HuH-7.5 (cell line): ENCODE data around the gene EPM2A.

Source experiments
- DNase-seq: peaks from one replicate; pipeline ENCODE4 v3.0.0; 2011; ENCODE audit warnings: low spot score

The EPM2A gene

DNA sequence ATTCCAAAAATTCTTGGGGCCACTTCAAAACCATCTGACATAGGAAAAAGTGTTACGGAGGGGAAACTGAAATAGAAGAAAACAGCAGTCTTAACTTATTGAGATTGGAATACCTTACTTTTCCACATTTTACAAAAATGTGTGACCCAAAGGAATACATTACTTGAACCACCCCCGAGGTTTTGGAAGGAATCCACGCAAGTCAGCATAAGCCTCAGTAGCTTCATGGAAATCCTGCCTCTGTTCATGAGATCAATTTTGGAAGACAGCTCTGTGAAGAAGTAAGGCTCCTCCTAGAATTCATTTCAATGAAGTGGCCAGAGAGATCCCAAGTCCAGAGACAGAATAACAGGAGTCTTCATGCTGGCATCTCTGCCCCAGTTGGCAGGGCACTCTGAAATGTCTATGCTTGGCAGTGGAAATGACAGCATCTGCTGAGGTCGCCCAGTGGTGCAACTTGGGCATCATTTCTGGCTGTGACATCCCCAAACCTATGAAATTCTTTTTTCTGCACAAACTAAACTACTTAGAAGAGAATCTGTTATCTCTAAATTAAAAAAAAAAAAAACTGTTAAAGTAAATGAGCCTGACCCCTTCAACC is 132.5 kb downstream of the EPM2A start:
- no peak for DNase-seq

DNA sequence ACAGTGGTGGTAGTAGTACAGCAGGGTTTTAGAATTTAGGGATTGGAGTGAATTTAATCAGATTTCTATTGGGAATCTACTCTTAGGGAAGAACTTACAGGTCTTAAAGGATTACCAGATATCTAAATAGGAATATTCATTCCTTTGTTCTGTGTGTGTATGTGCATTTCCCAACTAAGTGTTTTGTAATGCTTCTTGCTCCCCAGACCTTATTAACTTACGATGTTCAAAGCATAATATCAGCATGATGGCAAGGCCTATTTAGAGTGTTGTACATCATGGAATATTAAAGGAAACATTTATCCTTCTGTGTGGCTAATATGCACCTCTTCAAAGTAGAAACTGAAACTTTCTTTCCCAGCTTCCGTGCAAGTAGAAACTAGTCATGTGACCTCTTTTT is 133.9 kb downstream of the EPM2A start:
- no peak for DNase-seq

DNA sequence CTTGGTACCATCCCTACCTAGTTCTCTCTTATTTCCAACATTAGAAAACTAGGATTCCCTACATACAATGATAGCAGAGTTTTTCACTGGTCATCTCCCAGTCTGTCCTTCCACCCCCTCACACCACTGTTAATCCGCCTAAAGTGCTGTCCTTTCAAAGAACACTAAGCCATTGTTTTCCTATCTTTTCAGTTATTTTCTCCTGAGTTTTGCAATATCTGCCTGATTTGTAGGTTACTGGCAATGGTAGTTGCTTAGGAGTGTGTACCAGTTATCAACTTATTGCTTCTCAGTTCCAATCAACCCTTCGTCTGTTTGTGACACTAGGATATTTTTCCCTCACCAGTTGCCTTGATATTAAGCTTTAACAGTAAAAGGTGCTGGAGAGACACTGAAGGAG is 135.0 kb downstream of the EPM2A start:
- no peak for DNase-seq

DNA sequence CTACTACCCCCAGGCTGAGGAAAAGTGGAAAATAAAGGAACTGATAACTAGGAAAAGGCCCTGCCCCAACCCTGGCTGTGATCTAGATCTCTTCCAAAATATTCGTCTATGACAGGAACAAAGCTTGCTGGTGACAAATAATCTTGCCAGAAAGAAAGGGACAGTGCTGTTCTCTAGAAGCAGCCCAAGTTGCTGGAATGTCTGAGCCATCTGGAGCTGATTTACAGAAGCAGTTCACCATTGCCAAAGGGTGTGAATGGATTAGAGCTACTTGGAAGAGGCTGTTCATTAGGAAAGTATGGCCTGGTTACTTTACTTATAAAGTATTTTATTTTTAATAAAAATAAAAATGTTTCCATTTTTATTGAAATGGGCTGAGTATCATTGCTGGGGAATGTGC is 146.3 kb downstream of the EPM2A start:
- DNase-seq = no peak

DNA sequence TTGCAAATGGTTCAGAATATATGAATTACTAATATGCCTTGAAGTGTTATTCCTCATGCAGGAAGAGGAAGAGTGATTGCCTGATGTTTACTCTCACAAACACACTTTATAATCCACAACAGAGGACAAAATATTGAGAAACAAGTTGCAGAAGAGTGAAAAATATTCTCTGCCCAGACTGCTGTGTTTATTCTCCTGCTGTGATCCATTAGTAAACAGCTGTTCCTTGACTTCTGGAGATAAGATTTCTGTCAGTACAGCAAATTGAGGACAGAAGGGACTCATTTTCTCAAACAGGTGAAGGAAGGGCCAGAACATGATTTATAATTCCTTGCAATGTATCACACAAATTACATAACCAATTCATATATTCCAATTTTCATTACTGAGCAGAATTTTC is 148.0 kb downstream of the EPM2A start:
- no peak for DNase-seq

DNA sequence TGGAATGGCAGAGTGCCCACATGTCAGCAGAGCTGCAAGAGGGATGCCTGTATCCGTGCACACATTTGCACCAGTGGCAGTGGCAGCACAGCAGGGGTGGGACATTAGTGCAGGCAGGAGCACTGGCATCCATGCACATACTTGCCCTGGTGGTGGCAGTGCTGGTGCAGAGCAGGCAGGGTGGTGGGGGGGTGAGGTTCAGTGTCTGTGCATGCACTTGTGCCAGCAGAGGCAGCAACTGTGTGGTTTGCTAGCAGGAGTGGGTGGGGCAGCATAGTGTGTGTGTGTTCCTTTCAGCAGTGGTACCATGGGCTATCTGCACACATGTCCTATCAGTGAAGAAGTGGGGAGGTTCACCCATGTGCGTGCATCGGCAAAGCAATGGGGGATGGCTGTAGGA is 151.6 kb downstream of the EPM2A start:
- DNase-seq = no peak
